ENCODE results near the gene ATP6AP1. TPM values are rescaled to one million over a fixed set of nuclear protein-coding genes. Genes with fewer than 3 reads are reported as not detected.

Gene ATP6AP1
- total RNA-seq, 1 experiment from 2014 or later = 221 TPM

DNA sequence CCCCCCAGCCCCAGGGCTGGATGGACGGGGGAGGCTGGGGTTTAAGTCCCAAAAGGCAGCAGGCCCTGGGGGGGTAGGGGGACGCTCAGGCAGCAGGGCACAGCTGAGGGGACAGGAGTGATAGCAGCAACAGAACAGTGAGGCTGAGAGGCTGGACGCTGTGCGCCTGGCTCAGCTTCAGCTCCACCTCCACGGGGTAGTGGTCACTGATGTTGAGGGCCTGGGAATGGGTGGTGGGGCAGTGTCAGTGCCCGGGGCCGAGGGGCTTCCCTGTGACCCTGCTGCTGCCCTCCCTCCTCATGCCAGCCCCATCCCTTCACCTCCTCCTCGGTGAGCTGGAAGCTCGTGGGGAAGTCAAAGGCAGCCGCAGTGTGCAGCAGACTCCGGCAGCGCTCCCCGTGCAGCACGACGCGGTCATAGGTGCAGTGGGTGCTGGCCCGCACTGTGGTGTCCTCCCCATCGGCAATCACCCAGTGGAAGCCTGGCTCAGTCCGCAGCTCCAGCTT lies 25.8 kb upstream of the ATP6AP1 start:
- ATAC-seq = peak; percentile 6; the same call in 1 of the 2 replicates
- ChIA-PET CTCF (no interaction called here), POLR2A (no interaction called here)
- Histone ChIP-seq H3K4me3 (ENCODE audit: low read depth in 2 of 2, low read length in 2 of 2) (no peak overlapping the region), H3K9me3 (ENCODE audit: control insufficient read depth, insufficient read depth, low read depth, low read length) (no peaks in the 10 kb centered on the region), H3K27me3 (ENCODE audit: control insufficient read depth, insufficient read depth, low read length) (no peaks in the 10 kb centered on the region), H3K27ac (ENCODE audit: low read length) (peak overlapping the region; percentile 64; the same call in 1 of the 2 replicates), H3K36me3 (ENCODE audit: control insufficient read depth, insufficient read depth, low read length) (peaks cover 10% of the 10 kb centered on the region), H3K4me1 (ENCODE audit: control insufficient read depth, insufficient read depth, low read length) (peaks cover 29% of the 10 kb centered on the region)
- BruUV-seq (replicated peaks) = no TSS peak
- intact Hi-C loops (cut with micrococcal nuclease; ENCODE audit: unreplicated experiment) = no loop called here
- no peak for TF ChIP-seq SIN3A (IDR thresholded peaks at IDR 0.05; ENCODE audit: borderline replicate concordance, insufficient read depth, low read depth, low read length)
- TF ChIP-seq, protein P1, sequence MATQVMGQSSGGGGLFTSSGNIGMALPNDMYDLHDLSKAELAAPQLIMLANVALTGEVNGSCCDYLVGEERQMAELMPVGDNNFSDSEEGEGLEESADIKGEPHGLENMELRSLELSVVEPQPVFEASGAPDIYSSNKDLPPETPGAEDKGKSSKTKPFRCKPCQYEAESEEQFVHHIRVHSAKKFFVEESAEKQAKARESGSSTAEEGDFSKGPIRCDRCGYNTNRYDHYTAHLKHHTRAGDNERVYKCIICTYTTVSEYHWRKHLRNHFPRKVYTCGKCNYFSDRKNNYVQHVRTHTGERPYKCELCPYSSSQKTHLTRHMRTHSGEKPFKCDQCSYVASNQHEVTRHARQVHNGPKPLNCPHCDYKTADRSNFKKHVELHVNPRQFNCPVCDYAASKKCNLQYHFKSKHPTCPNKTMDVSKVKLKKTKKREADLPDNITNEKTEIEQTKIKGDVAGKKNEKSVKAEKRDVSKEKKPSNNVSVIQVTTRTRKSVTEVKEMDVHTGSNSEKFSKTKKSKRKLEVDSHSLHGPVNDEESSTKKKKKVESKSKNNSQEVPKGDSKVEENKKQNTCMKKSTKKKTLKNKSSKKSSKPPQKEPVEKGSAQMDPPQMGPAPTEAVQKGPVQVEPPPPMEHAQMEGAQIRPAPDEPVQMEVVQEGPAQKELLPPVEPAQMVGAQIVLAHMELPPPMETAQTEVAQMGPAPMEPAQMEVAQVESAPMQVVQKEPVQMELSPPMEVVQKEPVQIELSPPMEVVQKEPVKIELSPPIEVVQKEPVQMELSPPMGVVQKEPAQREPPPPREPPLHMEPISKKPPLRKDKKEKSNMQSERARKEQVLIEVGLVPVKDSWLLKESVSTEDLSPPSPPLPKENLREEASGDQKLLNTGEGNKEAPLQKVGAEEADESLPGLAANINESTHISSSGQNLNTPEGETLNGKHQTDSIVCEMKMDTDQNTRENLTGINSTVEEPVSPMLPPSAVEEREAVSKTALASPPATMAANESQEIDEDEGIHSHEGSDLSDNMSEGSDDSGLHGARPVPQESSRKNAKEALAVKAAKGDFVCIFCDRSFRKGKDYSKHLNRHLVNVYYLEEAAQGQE (IDR thresholded peaks at IDR 0.05; ENCODE audit: insufficient read depth in 1 of 2, low read depth in 2 of 2, low read length in 1 of 2) = no peak
- TF ChIP-seq, protein P2, sequence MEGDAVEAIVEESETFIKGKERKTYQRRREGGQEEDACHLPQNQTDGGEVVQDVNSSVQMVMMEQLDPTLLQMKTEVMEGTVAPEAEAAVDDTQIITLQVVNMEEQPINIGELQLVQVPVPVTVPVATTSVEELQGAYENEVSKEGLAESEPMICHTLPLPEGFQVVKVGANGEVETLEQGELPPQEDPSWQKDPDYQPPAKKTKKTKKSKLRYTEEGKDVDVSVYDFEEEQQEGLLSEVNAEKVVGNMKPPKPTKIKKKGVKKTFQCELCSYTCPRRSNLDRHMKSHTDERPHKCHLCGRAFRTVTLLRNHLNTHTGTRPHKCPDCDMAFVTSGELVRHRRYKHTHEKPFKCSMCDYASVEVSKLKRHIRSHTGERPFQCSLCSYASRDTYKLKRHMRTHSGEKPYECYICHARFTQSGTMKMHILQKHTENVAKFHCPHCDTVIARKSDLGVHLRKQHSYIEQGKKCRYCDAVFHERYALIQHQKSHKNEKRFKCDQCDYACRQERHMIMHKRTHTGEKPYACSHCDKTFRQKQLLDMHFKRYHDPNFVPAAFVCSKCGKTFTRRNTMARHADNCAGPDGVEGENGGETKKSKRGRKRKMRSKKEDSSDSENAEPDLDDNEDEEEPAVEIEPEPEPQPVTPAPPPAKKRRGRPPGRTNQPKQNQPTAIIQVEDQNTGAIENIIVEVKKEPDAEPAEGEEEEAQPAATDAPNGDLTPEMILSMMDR (IDR thresholded peaks at IDR 0.05) = no peak
- no peak for TF ChIP-seq POLR2AphosphoS5 (IDR thresholded peaks at IDR 0.05; ENCODE audit: low read depth, low read length)
- no peak for TF ChIP-seq TCF7L2 (IDR thresholded peaks at IDR 0.05; ENCODE audit: low read depth, low read length)
- DNase-seq (ENCODE audit: low read depth, low spot score) = no peak
- in situ Hi-C loops (cut with HindIII; ENCODE audit: low pct_unique_long_range_greater_than_20kb, low sequenced_read_pairs) = no loop called here

DNA sequence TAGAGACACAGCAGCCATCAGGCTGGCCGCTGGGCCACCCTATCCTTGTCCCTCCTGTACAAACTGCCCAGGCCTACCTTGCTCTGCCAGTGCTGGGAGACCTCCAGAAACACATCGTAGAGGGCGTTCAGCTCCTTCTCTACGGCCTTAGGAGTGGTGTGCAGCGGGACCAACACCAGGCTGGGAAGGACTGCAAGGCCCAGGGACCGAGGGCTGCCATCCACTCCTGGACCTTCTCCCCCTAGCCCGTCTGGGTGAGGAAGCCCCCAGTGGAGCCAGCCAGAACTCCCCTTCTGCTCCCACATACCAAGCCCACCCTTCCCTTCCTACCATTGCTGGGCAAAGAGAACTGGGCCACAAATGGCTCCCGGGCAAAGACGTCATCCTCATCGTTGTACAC lies 25.3 kb upstream of the ATP6AP1 start:
- in situ Hi-C loops (cut with HindIII; ENCODE audit: low pct_unique_long_range_greater_than_20kb, low sequenced_read_pairs) = no loop called here
- intact Hi-C loops (cut with micrococcal nuclease; ENCODE audit: unreplicated experiment) = no loop called here
- Histone ChIP-seq H3K27ac (ENCODE audit: low read length) (no peak overlapping the region), H3K36me3 (ENCODE audit: control insufficient read depth, insufficient read depth, low read length) (peaks cover 10% of the 10 kb centered on the region), H3K4me3 (ENCODE audit: low read depth in 2 of 2, low read length in 2 of 2) (no peak overlapping the region), H3K27me3 (ENCODE audit: control insufficient read depth, insufficient read depth, low read length) (no peaks in the 10 kb centered on the region), H3K4me1 (ENCODE audit: control insufficient read depth, insufficient read depth, low read length) (peaks cover 30% of the 10 kb centered on the region), H3K9me3 (ENCODE audit: control insufficient read depth, insufficient read depth, low read depth, low read length) (no peaks in the 10 kb centered on the region)
- CTCF ChIA-PET = no interaction called here
- peak; percentile 1; the same call in 1 of the 2 replicates for ATAC-seq
- TF ChIP-seq POLR2AphosphoS5 (IDR thresholded peaks at IDR 0.05; ENCODE audit: low read depth, low read length) = no peak
- TF ChIP-seq, protein P2 (IDR thresholded peaks at IDR 0.05) = no peak
- no peak for TF ChIP-seq SIN3A (IDR thresholded peaks at IDR 0.05; ENCODE audit: borderline replicate concordance, insufficient read depth, low read depth, low read length)
- TF ChIP-seq TCF7L2 (IDR thresholded peaks at IDR 0.05; ENCODE audit: low read depth, low read length) = no peak
- TF ChIP-seq, protein P1 (IDR thresholded peaks at IDR 0.05; ENCODE audit: insufficient read depth in 1 of 2, low read depth in 2 of 2, low read length in 1 of 2) = no peak
- DNase-seq (ENCODE audit: low read depth, low spot score) = no peak
- POLR2A ChIA-PET = interaction anchor here (0.7 kb wide), 1 partner anchor 33 kb away, joined by 12 read pairs; no protein-coding TSS in a partner anchor
- BruUV-seq (replicated peaks) = no TSS peak
